ENCODE results near the gene AADACL3. TPM values are rescaled to one million over a fixed set of nuclear protein-coding genes. Genes with fewer than 3 reads are reported as not detected.

The AADACL3 gene, protein sequence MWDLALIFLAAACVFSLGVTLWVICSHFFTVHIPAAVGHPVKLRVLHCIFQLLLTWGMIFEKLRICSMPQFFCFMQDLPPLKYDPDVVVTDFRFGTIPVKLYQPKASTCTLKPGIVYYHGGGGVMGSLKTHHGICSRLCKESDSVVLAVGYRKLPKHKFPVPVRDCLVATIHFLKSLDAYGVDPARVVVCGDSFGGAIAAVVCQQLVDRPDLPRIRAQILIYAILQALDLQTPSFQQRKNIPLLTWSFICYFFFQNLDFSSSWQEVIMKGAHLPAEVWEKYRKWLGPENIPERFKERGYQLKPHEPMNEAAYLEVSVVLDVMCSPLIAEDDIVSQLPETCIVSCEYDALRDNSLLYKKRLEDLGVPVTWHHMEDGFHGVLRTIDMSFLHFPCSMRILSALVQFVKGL
- total RNA-seq = not detected in 2 replicates

GRCh38 chr1:12715896-12716437 is at the start of gene AADACL3:
AADACL3 (plus strand) TSS chr1:12716110; CDS start chr1:12716177, 67 bp downstream.

GRCh38 chr1:12745992-12746323 is 30.0 kb downstream of the AADACL3 start, which contains the start of gene CFAP107:
CFAP107 (plus strand) TSS chr1:12746200; CDS start chr1:12746431, 231 bp downstream.

GRCh38 chr1:12773438-12773837 is 57.5 kb downstream of the AADACL3 start, which contains the start of gene PRAMEF12:
PRAMEF12 (plus strand) TSS chr1:12773738; CDS start chr1:12774868, 1,130 bp downstream.

Other genes starting within 250 kb of the AADACL3 start
- 37.7 and 61.7 TPM in 2 replicates for gene DHRS3, start 97.9 kb upstream of the AADACL3 start, total RNA-seq
- not detected in 2 replicates for gene AADACL4, start 72.0 kb upstream of the AADACL3 start, total RNA-seq
- gene CFAP107, start 30.1 kb downstream of the AADACL3 start, total RNA-seq = not detected in 2 replicates
- not detected in 2 replicates for gene PRAMEF12, start 57.6 kb downstream of the AADACL3 start, total RNA-seq
- gene PRAMEF1, start 75.3 kb downstream of the AADACL3 start, total RNA-seq = not detected in 2 replicates
- gene PRAMEF11, start 115.3 kb downstream of the AADACL3 start, total RNA-seq = not detected in 2 replicates
- gene HNRNPCL1, start 132.6 kb downstream of the AADACL3 start, total RNA-seq = not detected in 2 replicates
- not detected in 2 replicates for gene PRAMEF2, start 141.0 kb downstream of the AADACL3 start, total RNA-seq
- not detected in 2 replicates for gene PRAMEF4, start 170.1 kb downstream of the AADACL3 start, total RNA-seq
- gene PRAMEF10, start 182.2 kb downstream of the AADACL3 start, total RNA-seq = not detected in 2 replicates
- not detected in 2 replicates for gene PRAMEF7, start 200.5 kb downstream of the AADACL3 start, total RNA-seq
- not detected in 2 replicates for gene PRAMEF6, start 231.5 kb downstream of the AADACL3 start, total RNA-seq

Data from aortic smooth muscle cell (primary cell).